GM12891 (cell line): ENCODE results near the gene PAIP2.
A peak's percentile ranks its signal among the peaks of the same experiment; 100 is the strongest.

Experiments
- DNase-seq: peaks from one replicate; pipeline ENCODE4 v3.0.0; 2011; ENCODE audit warnings: low spot score; ENCODE audit not compliant: insufficient read length
- FAIRE-seq: peaks from 2 replicates; lab custom pipeline; 2011; peaks lifted over from hg19 to GRCh38; lab: Jason Lieb, UNC
- PAX5 ChIP-seq: IDR thresholded peaks from 2 replicates; pipeline ENCODE4 v1.6.1; 2011; ENCODE audit warnings: low read length, moderate library complexity, mild to moderate bottlenecking; ENCODE audit not compliant: insufficient read depth, severe bottlenecking
- POLR2A ChIP-seq: IDR thresholded peaks from 2 replicates; pipeline ENCODE4 v1.6.1; 2011; ENCODE audit warnings: low read depth, low read length, control low read depth
- POLR2AphosphoS5 ChIP-seq: IDR thresholded peaks from 2 replicates; pipeline ENCODE4 v1.6.1; 2011; ENCODE audit warnings: low read depth, low read length, control low read depth
- POU2F2 ChIP-seq: IDR thresholded peaks from 2 replicates; pipeline ENCODE4 v1.6.1; 2011; ENCODE audit warnings: low read depth, mild to moderate bottlenecking, control low read depth, low read length, moderate library complexity
- SPI1 ChIP-seq: IDR thresholded peaks from 2 replicates; pipeline ENCODE4 v1.6.1; 2011; ENCODE audit warnings: low read depth, low read length, control low read depth
- TAF1 ChIP-seq: IDR thresholded peaks from 2 replicates; pipeline ENCODE4 v1.6.1; 2011; ENCODE audit warnings: low read depth, low read length, control low read depth

PAIP2 gene

DNA sequence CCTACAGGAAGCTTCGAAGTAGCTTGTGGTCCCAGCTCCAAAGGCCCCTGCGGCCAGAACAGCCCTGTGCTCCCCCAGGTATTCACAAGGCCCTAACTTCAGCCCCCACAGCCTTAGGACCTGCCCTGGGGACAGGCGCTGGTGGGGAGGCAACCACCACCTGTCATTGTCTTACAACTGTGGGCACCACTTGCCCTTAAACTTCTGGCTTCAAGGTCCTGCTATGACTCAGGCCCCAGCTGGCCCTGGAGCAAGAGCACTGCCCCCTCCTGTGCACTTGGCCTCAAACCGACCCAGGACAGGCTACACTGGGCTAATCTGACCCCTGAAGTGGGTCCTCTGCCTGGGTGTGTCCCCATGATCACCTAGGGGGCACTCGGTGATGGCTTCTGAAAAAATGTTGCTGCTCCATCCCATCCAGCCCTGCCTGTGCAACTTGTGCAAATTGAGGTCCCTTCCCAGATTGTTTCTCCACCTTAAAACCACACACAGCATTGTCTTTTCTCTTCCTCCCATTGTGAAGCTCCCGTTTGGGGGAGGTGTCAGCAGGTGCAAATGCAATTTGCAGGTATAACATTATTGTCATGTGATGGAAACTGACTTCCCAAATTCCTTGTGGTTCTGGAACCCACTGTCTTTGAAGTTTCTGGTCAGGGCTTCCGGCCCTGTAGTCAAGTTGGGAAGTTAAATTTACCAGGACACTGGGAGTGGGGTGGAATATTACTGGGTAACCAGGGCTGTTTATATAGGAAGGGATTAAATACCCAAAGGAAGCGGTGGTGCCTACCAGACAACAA, 54.4 kb downstream of the PAIP2 start:
- TF ChIP-seq SPI1 (no peak), POLR2A (no peak), PAX5 (no peak), POLR2AphosphoS5 (no peak), POU2F2 (no peak)
- FAIRE-seq (no peak), DNase-seq (no peak)

DNA sequence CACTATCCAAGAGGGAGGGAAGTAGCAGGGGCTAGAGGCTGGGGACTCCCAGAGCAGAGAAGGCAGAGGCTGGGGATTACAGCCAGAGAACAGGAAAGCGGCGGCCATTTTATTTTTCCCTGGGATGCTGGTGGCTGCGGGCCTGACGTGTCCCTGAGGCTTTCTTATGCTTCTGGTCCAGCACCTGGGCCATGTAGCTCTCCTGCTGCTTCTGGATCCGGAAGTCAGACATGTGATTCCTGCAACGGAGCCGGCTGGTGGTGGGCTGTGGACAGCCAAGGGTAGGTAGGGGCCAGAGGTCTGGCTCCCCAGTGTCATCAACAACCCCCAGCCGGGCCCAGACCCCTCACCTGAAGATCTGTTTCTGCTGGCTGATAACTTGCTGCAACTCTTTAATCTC, 55.0 kb downstream of the PAIP2 start:
- no peak for FAIRE-seq
- TF ChIP-seq SPI1 = no peak
- no peak for TF ChIP-seq POU2F2
- TF ChIP-seq TAF1 = no peak
- TF ChIP-seq POLR2AphosphoS5 = no peak
- TF ChIP-seq PAX5 = no peak
- TF ChIP-seq POLR2A = no peak
- no peak for DNase-seq

DNA sequence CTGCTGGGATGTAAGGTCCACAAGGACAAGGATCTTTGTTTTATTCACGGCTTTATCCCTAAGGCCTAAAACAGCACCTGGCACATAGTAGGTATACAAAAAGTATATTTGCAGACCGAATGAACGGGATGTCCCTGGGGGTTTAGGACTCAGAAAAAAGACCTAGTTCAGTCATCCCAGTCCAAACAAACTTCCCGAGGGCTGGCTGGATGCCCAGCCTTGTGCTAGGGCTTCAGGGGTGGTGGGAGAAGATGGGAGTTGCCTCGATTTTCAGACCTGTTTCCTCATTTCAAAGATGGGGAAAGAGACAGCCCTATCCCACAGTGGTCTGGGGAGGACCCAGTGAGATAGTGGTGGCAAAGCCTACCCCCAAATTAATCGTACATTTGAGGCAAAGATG, 56.3 kb downstream of the PAIP2 start:
- no peak for TF ChIP-seq POLR2AphosphoS5
- TF ChIP-seq SPI1 = no peak
- no peak for TF ChIP-seq POLR2A
- no peak for TF ChIP-seq POU2F2
- DNase-seq (no peak), FAIRE-seq (peak; percentile 31)

- DNase-seq (no peak), FAIRE-seq (peak; percentile 74)
- TF ChIP-seq POU2F2 (no peak), TAF1 (no peak), PAX5 (no peak), POLR2AphosphoS5 (no peak), SPI1 (no peak), POLR2A (no peak)
Measured at GRCh38 chr5:139399501-139400121, 58.0 kb downstream of the PAIP2 start.

DNA sequence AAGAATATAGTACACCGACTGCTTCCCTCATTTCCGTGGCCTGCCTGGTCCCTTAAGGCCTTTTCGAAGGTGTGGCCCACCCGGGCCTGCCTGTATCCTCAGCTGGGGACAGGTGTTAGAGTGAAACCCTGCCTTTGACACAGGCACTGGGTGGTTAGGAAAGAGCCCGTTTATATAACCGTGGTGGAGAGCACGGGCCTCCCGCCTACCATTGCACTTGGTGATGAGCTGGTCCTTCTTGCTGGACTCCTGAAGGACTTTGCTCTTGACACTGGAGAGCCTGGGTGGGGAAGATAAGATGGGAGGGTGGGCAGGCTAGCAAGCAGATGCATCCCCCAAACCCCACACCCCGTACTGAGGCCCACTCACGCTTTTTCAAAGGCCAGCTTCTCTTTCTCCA, 59.9 kb downstream of the PAIP2 start:
- TF ChIP-seq POU2F2 = no peak
- TF ChIP-seq TAF1 = no peak
- no peak for TF ChIP-seq PAX5
- TF ChIP-seq POLR2A = no peak
- no peak for TF ChIP-seq SPI1
- TF ChIP-seq POLR2AphosphoS5 = no peak
- FAIRE-seq (no peak), DNase-seq (no peak)

DNA sequence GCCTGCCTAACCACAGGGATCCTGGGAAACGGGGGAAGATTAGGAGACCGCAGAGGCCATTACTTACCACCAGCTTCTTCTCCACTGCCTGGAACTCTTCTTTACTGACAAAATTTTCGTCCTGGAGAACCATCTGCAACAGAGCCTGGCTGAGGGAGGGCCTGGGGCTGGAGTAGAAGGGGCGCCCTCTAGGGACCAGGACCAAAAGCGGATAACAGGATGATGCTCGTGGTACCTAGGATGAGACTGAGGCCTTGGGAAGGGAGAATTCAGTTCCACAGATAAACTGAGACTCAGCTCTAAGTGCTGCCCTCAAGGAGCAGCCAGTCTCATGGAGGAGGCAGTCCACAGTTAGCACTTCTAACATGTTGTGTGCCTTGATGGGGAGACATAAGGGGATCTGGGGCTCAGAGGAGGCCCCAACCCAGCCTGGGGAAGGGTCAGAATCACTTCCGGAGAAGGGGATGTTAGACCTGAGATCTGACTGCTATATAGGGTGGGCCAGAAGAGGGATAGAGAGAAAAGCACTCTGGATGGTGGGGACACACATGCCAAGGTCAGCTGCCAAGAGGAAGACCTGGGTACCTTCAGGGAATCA, 61.0 kb downstream of the PAIP2 start:
- DNase-seq (no peak), FAIRE-seq (no peak)
- TF ChIP-seq SPI1 (no peak), POLR2AphosphoS5 (no peak), PAX5 (no peak), POLR2A (no peak), TAF1 (no peak), POU2F2 (no peak)

GRCh38 chr5:139403418-139403786, 61.7 kb downstream of the PAIP2 start:
- no peak for TF ChIP-seq PAX5
- TF ChIP-seq POU2F2 = no peak
- TF ChIP-seq SPI1 = no peak
- DNase-seq = no peak
- no peak for FAIRE-seq

- peak; percentile 88 for DNase-seq
- FAIRE-seq = peak; percentile 96
- TF ChIP-seq POU2F2 (no peak), SPI1 (peak; percentile 13; the same call in 1 of the 2 replicates), PAX5 (no peak), TAF1 (no peak), POLR2A (peak; percentile 40; the same call in 1 of the 2 replicates), POLR2AphosphoS5 (no peak)
Measured at GRCh38 chr5:139403787-139404483, 62.3 kb downstream of the PAIP2 start, which contains the start of gene SPATA24. SPATA24 (minus strand) TSS chr5:139404089; CDS start chr5:139404060, 29 bp downstream.

GRCh38 chr5:139404484-139404840, 62.8 kb downstream of the PAIP2 start:
- no peak for TF ChIP-seq POLR2AphosphoS5
- TF ChIP-seq POU2F2 = no peak
- TF ChIP-seq PAX5 = no peak
- no peak for TF ChIP-seq POLR2A
- TF ChIP-seq TAF1 = no peak
- no peak for TF ChIP-seq SPI1
- FAIRE-seq = no peak
- no peak for DNase-seq
